HG03521 (cell line): ENCODE measurements around the gene NOP14.
"Not testable (repeated sequence)": the region's sequence is repeated elsewhere in the genome, so short reads cannot be mapped to it uniquely, and the experiment has no call there.

Source experiments
- ATAC-seq: cut with Tn5 transposase; IDR thresholded peaks from one replicate; pipeline ENCODE4 v1.9.1; 2021; ENCODE audit warnings: mild to moderate bottlenecking, moderate library complexity; ENCODE audit not compliant: unreplicated experiment

The NOP14 gene

DNA sequence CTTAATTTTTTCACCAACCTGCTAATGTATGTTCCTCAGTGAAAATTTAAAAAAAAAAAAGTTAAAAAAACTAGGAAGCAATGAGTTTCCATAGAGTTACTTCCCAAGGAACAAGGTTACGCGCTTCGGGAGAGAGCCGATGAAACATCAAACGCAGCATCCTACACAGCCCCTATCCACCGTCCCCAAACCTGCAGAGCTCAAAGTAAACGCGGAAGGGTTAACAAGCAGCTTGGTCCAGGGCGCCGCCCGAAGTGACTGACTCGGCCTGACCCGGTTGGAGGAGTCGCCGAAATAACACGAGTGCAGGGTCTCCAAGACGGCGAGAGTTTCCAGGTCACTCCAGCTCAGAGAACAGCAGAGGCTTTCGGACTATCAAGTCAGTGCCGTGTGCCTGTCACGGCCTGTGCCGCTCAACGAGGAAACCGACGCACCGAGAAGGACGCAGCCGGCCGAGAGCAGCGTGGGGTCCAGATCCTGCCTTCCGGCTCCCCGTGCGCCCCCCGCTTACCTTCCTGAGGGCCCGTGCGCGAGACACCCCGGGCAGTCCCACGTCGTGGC is 512 bp downstream of the NOP14 start:
- peak; percentile 21 for ATAC-seq

DNA sequence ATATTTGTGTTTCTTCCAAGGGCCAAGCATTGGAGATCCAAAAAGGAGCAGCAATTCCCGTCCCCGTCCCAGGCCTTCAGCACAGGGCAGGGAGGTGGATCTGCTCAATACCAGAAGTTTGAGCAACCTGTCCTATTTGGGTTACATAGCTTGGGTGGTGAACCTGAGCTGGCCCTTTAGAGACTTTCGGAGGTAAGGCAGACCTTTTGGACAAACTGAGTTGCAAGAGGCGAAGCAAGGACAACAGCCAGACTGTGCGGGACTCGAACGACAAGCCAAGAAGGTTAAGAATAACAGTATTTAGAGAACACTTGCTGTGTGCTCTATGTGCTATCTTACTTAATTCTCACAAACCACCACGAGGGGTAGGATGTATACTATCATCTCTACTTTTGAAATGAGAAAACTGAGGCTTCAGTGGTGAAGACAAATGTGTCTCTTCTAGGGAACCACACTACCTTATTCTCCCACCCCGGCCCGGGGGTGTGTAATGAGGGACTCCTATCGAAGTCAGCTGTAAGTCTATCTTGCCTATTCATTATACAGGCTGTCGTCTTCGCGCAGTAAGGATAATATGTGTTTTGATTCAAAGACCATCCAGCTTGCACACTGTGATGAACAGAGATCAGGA is 1.3 kb downstream of the NOP14 start:
- ATAC-seq: no peak

DNA sequence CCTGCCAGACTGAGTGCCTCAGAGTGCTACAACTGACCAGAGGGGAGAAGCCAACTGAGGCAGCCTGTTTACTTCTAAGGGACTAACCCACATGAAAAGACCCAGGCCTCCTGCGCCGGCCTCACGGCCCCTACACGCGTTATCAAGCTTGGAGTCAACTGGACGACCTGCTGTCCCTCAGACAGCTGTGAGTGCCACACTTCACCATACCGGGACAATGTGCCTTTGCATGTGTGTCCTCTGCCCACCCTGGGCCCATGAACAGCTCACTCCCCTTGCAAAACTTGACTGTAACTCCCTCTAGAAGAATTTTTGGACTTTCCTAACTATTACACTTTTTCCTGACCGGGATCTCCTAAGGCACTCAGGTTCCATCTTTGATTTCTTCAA is 1.8 kb downstream of the NOP14 start:
- no peak for ATAC-seq

DNA sequence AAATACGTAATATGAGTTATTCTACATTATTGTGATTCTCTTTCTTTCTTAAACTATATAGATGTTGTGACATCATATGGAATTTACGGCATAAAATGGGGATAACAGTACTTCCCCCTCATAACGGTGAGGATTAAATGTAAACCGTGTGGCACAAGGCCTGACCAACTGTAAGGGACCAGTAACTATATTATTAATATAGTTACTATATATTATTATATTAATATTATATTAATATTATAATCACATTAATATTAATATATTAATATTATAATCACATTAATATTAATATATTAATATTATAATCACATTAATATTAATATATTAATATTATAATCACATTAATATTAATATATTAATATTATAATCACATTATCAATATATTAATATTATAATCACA is 2.8 kb downstream of the NOP14 start:
- ATAC-seq: not testable (repeated sequence)

DNA sequence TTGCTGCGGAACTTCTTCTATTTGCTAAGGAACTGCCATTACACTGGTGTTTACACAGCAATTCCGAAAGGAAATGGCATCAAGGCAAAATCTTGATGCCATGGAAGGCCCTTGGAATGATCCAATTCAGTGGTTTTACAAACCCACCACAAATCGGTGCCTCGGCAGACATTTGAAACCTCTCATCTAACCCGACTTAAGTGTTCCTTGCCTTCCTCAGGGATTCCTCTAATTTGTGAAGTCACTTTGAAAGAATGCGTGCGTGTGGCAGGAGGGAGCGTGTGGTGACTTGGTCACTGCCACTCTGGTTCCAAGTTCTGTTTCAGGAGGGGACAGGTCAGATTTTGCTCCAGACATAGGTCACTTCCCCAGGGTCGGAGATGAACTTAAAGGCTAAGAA is 4.8 kb downstream of the NOP14 start:
- no peak for ATAC-seq

DNA sequence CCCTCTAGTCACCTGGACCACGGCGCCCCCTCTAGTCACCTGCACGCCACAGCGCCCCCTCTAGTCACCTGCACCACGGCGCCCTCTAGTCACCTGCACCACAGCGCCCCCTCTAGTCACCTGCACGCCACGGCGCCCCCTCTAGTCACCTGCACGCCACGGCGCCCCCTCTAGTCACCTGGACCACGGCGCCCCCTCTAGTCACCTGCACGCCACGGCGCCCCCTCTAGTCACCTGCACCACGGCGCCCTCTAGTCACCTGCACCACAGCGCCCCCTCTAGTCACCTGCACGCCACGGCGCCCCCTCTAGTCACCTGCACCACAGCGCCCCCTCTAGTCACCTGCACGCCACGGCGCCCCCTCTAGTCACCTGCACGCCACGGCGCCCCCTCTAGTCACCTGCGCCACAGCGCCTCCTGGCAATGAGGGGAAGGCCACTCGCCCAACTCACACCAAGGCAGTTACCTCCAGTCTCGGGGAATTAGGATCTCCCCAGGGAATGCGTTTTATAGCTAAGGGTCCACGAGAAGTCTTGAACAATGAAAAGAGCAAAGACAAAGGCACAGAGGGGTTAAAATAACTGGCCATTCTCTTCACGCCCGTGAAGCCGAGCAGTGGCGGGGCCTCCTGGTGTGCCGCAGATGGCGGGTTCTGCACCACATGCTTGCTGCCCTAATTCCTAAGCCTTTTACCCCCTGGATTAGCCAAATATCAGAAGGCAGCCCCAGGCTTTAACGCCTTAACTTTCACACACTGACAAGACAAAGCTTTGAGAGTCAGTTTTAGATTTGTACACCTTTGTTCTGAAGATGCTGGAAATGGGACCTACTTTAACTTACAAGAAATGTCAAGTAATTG is 7.8 kb downstream of the NOP14 start:
- not testable (repeated sequence) for ATAC-seq

DNA sequence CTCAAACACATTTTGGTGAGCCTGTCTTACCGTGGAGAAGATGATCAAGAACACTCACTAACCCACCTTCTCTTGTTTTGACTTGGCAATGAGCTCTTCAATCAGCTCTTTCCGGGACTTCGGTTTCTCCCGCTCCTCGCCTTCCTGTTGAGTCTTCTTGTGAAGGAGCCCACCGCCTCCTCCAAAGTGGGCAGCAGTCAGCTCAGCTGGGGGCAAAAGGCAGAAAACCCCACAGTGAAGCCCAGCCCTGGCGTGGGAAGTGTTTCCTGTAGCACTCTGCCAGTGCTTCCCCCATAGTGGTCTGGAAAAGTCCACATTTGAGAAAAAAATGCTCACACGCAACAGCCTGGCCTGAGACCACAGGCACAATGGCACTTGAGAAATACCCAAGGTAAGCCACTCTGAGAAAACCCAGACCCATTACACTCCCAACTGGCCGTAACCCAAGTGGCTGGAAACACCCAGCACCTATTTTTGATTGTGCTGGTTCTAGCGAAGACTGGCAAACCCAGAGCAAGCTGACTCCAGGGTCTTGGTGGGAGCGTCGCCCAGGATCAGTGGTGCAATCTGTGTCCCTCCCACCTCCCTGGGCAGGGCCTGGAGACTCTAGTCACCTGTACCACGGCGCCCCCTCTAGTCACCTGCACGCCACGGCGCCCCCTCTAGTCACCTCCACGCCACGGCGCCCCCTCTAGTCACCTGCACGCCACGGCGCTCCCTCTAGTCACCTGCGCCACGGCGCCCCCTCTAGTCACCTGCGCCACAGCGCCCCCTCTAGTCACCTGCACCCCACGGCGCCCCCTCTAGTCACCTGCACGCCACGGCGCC is 8.6 kb downstream of the NOP14 start:
- no peak for ATAC-seq

DNA sequence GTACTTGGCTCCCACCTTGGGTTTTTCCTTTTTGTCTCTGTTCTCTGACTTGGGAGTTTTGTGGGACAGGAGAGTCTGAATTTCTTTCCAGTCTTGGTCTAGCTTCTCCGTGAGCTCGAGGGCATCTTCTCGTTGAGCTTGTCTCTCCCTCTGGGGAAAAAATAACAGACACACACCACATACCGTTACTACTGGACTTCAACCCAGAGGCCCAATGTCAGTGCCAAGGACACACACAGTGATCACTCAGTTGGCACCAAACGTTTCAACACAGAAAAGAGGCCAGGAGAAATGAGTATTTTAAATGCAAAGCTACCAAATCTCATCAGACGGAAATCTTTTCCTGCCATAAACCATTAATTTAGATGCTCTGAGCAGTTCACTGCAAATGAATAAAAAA is 9.7 kb downstream of the NOP14 start:
- no peak for ATAC-seq

DNA sequence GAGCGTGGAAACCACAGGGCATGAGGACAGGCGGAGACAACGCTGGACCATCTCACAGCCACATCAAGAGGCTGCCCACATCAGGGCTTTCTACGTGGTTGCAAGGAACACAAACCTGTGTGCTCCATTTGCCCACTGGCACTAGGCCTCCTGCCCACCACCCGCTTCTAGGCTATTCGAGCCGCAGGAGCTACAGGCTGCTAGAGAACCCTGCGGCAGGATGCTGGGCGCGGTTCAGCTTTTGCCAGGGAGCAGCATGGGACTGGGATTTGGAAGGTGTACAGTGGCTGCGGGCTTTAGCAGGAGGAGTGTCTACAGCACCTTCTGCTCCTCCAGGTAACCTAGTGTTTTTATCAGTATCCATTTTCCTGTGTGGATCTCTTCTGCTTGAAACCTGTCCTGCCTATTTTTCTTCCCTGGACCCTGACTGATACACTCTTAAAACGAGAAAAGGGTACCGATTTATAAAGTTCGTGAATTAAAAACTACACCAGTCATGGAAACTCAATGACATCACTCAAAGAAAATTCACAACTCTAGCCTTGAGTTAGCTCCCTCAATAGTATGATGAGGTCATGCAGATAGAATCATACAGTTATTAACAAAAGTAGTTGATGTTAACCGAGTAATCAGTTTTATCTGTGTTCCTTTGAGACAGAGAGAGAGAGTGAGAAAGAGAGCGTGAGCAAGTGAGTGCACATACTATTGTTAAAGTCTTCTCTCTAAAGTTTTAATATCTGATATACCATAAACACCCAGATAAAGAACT is 12.8 kb downstream of the NOP14 start:
- no peak for ATAC-seq

DNA sequence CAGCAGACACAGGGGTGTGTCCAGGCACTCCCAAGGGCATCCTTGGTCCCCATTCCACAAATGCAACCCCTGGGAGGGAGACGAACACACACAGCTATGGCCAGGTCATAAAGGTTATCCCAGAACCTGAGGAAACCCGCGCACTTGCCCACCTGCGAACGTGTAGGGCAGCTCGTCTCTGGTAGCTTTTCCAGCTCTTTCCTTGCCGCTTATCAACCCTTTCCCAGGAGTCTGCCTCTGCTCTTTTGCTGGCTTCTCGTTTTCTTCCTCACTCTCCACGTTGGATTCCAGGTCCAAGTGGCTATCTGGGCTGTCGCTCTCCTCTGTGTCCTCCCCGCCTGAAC is 13.5 kb downstream of the NOP14 start:
- no peak for ATAC-seq

DNA sequence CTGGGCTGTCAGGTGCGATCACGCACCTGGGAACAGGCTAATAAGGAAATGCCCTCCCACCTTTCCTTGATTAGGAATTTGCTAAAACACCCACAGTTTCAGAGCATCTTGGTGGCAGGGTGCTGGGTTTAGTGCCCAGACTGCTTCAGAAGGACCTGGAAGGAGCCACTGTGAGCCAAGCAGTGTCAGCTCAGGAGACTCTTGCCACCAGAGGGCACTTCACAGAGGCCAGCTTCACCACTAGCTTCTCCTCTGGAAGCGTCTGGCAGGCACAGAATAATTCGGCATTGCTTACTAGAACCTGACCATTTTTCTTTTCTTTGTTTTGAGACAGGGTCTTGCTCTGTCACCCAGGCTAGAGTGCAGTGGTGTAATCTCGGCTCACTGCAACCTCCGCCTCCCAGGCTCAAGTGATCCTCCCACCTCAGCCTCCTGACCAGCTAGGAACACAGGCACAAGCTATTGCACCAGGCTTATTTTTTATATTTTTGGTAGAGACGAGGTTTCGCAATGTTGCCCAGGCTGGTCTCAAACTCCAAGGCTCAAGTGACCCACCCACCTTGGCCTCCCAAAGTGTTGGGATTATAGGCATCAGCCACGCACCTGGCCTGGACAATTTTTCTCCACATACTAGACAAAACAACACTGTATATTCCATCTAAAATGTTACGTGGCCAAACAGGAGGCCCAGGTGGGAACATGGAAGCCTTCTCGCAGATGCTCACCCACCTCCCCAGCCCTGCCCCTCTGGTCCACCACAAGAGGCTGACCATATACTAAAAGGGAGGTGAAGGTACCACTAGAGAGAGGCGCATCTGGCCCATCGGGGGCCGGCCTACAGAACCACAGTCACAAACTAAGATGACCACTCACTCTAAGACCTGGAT is 14.1 kb downstream of the NOP14 start:
- ATAC-seq: no peak

DNA sequence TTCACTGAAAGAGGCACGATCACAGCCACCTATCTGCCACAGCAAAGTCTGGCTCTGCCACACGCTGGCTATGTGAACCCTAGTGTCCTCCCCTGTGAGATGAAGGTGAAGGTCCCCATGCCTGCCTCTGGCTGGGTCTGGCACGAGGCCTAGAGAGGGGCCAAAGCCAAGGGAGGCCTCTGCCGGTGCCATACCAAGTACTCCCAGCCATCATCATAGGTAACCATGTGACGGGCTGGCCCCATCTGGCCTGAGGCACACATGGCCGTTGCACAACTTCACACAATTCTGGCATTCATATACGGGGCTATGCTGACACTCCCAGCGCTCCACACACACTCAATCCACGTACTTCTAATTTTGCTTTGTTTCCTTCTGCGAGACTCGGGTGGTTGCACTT is 15.3 kb downstream of the NOP14 start:
- ATAC-seq: no peak

DNA sequence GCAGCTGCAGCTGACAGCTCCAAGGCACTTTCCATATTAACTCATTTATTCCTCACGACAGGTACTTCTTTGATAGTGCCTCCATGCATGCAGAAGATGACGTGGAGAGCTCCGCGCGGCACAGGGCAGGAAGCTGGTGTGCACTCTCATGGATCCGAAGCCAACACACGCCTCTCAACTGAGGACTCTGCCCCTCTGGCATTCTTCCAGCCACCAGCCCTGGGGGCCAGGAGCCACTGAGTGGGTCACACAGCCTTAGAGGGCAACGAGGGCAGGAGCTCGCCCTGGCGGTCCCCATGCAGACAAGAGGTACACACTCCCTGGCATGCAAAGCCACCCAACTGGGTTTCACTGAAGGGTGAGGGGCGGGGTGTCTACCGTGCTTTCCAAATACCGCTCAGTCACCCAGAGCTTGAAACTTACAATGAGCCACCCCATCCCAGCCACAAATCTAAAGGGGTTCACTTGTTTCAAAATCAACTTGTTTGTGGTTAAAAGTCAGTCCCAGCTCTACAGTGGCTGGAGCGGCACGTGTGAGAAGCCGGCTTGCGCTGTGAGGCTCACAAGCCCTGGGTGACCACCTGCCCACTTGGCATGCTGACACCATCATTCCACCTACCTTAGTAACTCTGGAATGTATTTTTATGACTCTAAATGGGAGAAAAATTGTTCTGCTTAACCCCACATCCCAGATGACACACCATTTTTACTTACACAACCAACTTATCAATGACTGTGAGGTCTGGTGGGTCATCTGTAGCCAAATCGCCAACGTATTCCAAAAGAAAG is 16.2 kb downstream of the NOP14 start:
- no peak for ATAC-seq

DNA sequence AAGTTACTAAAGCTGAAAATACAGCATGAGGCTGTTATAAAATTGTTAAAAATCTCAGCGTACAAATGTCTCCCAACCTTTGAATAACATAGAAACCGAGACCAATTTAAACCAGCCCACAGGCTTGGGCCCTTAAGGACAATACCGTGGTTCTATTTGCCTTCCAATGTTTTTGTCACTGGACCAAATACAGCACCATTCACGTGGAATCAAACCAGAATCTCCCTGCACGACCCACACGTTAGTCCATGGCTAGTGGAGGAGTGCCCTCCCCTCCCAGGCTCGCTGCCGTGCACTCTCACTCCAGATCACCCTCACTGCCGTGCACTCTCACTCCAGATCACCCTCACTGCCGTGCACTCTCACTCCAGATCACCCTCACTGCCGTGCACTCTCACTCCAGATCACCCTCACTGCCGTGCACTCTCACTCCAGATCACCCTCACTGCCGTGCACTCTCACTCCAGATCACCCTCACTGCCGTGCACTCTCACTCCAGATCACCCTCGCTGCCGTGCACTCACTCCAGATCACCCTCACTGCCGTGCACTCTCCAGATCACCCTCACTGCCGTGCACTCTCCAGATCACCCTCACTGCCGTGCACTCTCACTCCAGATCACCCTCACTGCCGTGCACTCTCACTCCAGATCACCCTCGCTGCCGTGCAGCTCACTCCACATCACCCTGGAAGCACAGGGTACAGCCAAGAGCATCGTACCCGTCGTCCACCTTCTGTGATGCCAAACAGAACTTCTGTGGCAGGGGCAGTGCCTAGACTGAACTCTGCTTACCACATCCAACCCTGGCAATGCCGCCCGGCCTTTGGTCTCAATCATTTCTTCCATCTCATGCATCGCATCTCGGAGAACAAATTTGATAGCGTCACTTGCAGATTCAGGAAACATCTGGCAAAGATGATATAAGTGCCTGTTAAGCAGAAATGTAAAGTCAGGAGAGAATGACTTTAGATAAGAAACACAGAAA is 17.3 kb downstream of the NOP14 start:
- ATAC-seq: not testable (repeated sequence)

DNA sequence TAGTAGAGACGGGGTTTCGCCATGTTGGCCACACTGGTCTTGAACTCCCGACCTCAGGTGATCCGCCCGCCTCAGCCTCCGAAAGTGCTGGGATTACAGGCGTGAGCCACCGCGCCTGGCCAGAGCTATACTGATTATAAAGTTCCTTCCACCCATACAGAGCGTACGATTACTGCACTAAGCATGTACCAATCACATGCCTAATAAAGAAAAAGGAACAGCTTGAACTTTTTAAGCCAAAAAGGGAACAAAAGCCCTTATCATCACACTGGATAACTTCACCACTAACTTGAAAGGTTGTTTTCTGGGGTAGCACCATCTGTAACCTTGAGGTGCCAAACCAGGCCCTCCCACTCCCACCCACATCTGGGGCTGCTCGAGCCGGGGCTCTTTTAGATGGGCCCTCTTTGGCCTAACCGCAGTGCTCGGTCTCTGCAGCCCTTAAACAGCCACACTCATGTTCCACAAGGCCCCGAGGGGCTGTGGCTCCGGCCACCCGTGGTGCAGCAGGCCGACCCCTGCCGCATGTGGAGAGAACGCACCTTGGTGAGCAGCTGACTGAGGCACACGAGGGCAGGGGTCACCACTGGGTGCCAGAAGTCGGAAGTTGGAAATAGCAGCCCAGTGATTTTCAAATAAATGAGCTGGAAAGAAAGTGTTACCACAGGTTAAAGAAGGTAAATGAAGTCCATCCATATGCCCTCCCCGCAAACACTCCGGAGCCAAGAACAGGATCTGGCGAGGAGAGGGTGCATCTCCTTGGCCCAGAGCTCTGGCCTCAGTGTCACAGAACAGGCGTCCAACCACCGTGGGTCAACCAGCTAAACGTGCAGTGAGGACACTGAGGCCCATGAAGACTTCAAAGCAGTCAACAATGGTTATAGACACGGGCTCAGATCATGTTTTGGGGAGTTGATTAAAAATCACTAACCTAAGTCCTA is 18.4 kb downstream of the NOP14 start:
- no peak for ATAC-seq

DNA sequence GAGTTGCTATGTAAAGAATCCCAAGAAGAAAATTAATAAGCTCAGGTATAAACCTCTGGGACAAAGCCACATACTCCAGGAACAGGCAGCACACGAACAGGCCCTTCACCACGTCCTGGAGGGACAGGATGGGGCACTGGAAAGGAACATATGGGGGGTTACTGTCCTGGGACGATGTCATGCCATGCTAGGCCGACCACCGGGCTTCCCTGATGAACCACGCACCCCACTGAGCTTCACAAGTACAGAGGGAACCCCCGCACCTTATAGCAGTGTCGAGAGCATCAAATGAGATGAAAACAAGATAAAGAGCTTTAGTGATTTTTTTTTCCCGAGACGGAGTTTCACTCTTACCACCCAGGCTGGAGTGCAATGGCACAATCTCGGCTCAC is 19.1 kb downstream of the NOP14 start:
- ATAC-seq: no peak
